ENCODE measurements around the gene CHRNA5.

DNA sequence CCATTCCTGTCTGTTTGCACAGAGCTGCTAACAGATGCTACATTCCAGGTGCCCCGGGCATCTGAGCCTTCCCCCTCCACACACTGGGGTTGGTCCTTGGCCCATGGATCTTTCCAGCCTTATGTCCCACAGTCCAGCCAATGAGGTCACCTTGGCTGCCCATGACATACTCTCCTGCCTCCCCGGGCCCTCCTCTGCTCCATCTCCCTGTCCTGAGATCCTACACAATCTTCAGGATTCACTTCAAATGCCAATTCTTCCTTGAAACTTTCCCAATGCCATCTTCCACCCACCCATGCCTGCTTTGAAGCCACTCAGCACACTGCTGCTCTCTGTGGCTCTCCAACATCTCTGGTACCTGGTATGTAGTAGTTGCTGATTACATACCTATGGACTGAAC, 51.2 kb downstream of the CHRNA5 start:
- TF ChIP-seq NPAS2 (CRISPR knock-in tag; IDR thresholded peaks at IDR 0.05; ENCODE audit: borderline replicate concordance) (no peak), HOXA7 (CRISPR knock-in tag; IDR thresholded peaks at IDR 0.05) (no peak), HDAC2 (IDR thresholded peaks at IDR 0.05) (no peak)

Data from A549 (cell line).